Measurements from ENCODE around the gene DOCK7.

DNA sequence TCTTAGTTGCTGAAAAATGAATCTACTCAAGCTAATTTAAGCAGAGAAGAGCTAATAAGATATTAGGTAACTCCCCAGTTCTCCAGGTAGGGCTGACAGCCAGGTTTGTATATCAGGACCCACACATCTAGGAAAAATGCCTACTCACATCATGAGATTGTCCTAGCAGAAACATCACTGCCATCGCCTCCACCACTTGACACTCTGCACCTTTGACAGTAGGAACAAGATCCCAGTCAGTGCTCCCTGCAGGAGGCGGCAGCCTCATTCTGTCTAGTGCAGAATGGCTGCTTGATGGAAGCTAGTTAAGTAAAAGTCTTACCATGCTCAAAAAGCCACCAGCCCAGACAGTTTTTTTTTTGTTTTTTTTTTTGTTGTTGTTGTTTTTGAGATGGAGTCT lies 282.9 kb downstream of the DOCK7 start:
- no peak for TF ChIP-seq POLR2A (IDR thresholded peaks at IDR 0.05)
- no peak for TF ChIP-seq CTCF (IDR thresholded peaks at IDR 0.05)

All from ovary (tissue), 3 donors.